ENCODE data around the gene TACC3. TPM values are rescaled to one million over a fixed set of nuclear protein-coding genes. Genes with fewer than 3 reads are reported as not detected.

Gene TACC3
- total RNA-seq, 4 donors from 2014 or later: 5.9 to 175 (median 23.1) TPM

GRCh38 chr4:1739358-1739757 is 18.0 kb downstream of the TACC3 start:
- WGBS, 2 donors (ENCODE audit: low coverage in 1 of 2): 96% methylated on average over 8 of the region's 9 CpGs; no CpG with 5 or more reads in 1 of the 2 donors
- Histone ChIP-seq H3K9me3 (peaks cover 0 to 3% of the 10 kb centered on the region in 2 donors), H3K27ac (no peak overlapping the region), H3K4me3 (no peak overlapping the region), H3K27me3 (no peaks in the 10 kb centered on the region), H3K4me1 (no peaks in the 10 kb centered on the region), H3K36me3 (peaks cover 0 to 22% (median 10%) of the 10 kb centered on the region in 4 donors)
- intact Hi-C loops (cut with DNase I; ENCODE audit: low total_unique reads): no loop called here
- in situ Hi-C loops (cut with MboI; ENCODE audit: low pct_ligation_motif_present in 1 of 4, low pct_unique_long_range_greater_than_20kb in 1 of 4, low sequenced_read_pairs in 3 of 4): no loop called here
- no peak for DNase-seq
- TF ChIP-seq POLR2A (IDR thresholded peaks at IDR 0.05) (no peak), EP300 (IDR thresholded peaks at IDR 0.05; ENCODE audit: low read depth) (no peak), POLR2AphosphoS5 (IDR thresholded peaks at IDR 0.05) (no peak)
- TF ChIP-seq, protein P1, sequence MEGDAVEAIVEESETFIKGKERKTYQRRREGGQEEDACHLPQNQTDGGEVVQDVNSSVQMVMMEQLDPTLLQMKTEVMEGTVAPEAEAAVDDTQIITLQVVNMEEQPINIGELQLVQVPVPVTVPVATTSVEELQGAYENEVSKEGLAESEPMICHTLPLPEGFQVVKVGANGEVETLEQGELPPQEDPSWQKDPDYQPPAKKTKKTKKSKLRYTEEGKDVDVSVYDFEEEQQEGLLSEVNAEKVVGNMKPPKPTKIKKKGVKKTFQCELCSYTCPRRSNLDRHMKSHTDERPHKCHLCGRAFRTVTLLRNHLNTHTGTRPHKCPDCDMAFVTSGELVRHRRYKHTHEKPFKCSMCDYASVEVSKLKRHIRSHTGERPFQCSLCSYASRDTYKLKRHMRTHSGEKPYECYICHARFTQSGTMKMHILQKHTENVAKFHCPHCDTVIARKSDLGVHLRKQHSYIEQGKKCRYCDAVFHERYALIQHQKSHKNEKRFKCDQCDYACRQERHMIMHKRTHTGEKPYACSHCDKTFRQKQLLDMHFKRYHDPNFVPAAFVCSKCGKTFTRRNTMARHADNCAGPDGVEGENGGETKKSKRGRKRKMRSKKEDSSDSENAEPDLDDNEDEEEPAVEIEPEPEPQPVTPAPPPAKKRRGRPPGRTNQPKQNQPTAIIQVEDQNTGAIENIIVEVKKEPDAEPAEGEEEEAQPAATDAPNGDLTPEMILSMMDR (IDR thresholded peaks at IDR 0.05): no peak

DNA sequence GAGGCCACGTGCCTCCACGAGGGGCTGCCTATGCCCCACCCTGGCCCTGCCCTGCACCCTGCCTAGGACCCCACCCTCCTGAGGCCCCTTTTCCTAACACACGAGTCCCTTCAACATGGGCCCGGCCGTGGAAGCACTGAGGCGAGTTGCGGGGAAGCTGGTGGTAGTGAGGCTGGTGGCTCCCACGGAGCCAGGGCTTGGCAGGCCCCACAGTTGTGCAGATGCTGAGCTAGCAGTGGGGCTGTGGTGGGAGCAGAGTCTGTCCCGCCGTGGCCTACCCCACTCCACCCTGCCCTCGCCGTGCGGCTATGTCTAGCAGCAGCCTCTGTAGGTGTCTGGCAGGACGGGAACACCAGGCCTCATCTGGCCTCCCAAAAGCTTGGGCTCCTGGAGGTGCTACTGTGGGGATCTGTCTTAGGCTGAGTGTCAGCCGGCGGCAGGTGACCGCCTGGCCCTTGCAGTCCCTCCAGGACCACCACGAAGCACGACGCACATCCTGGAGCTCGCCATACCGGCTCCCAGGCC is 18.8 kb downstream of the TACC3 start:
- peaks cover 0 to 22% (median 10%) of the 10 kb centered on the region in 4 donors for H3K36me3 ChIP-seq
- H3K27ac ChIP-seq: no peak overlapping the region
- H3K27me3 ChIP-seq: no peaks in the 10 kb centered on the region
- TF ChIP-seq, protein P1 (IDR thresholded peaks at IDR 0.05): no peak
- no peak for TF ChIP-seq EP300 (IDR thresholded peaks at IDR 0.05; ENCODE audit: low read depth)
- no peak for TF ChIP-seq POLR2A (IDR thresholded peaks at IDR 0.05)
- no peak for TF ChIP-seq POLR2AphosphoS5 (IDR thresholded peaks at IDR 0.05)
- no peak for DNase-seq
- peaks cover 0 to 3% of the 10 kb centered on the region in 2 donors for H3K9me3 ChIP-seq
- H3K4me3 ChIP-seq: no peak overlapping the region
- in situ Hi-C loops (cut with MboI; ENCODE audit: low pct_ligation_motif_present in 1 of 4, low pct_unique_long_range_greater_than_20kb in 1 of 4, low sequenced_read_pairs in 3 of 4) (loop anchor here in 1 of 4 donors (10.0 kb wide), 2 partner anchors 75 to 165 kb away; no protein-coding TSS in a partner anchor), intact Hi-C loops (cut with DNase I; ENCODE audit: low total_unique reads) (no loop called here)
- WGBS, 2 donors (ENCODE audit: low coverage in 1 of 2): 90 to 97% methylated on average over 4 to 22 of the region's 22 CpGs
- no peaks in the 10 kb centered on the region for H3K4me1 ChIP-seq

GRCh38 chr4:1741208-1741607 is 19.9 kb downstream of the TACC3 start:
- TF ChIP-seq POLR2AphosphoS5 (IDR thresholded peaks at IDR 0.05) (no peak), EP300 (IDR thresholded peaks at IDR 0.05; ENCODE audit: low read depth) (no peak), POLR2A (IDR thresholded peaks at IDR 0.05) (no peak)
- TF ChIP-seq, protein P1 (IDR thresholded peaks at IDR 0.05): no peak
- Histone ChIP-seq H3K4me1 (no peaks in the 10 kb centered on the region), H3K36me3 (peaks cover 0 to 22% (median 7%) of the 10 kb centered on the region in 4 donors), H3K4me3 (no peak overlapping the region), H3K27ac (no peak overlapping the region), H3K9me3 (peaks cover 0 to 3% of the 10 kb centered on the region in 2 donors), H3K27me3 (no peaks in the 10 kb centered on the region)
- WGBS, 2 donors (ENCODE audit: low coverage in 1 of 2): 89% methylated on average over 17 of the region's 17 CpGs; no CpG with 5 or more reads in 1 of the 2 donors
- DNase-seq: no peak
- in situ Hi-C loops (cut with MboI; ENCODE audit: low pct_ligation_motif_present in 1 of 4, low pct_unique_long_range_greater_than_20kb in 1 of 4, low sequenced_read_pairs in 3 of 4): loop anchor here in 1 of 4 donors (10.0 kb wide), 2 partner anchors 74 to 164 kb away; no protein-coding TSS in a partner anchor
- intact Hi-C loops (cut with DNase I; ENCODE audit: low total_unique reads): no loop called here

DNA sequence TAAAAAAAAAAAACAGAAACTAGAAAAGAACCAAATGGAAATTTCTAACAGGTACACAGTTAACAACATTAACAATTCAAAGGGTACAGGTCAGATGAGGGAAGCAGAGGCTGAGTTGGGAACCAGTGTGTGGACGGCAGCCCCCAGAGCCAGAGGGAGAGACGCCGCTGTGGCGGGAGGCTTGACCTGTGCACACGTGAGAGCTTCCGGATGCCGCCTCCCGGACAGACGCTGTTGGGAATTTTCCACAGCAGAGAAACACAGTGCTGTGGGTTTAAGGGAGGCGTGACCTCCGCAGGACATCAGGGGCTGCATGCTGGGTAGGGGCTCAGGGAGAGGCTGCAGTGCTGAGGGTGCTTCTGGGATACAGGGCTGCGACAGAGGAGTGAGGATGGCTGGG is 22.2 kb downstream of the TACC3 start:
- intact Hi-C loops (cut with DNase I; ENCODE audit: low total_unique reads) (no loop called here), in situ Hi-C loops (cut with MboI; ENCODE audit: low pct_ligation_motif_present in 1 of 4, low pct_unique_long_range_greater_than_20kb in 1 of 4, low sequenced_read_pairs in 3 of 4) (loop anchor here in 1 of 4 donors (10.0 kb wide), 2 partner anchors 71 to 161 kb away; no protein-coding TSS in a partner anchor)
- Histone ChIP-seq H3K27me3 (peaks cover 5% of the 10 kb centered on the region), H3K9me3 (no peaks in the 10 kb centered on the region), H3K36me3 (peaks cover 0 to 4% (median under 1%) of the 10 kb centered on the region in 4 donors), H3K27ac (no peak overlapping the region), H3K4me1 (peaks cover 0 to 3% (median 1%) of the 10 kb centered on the region in 4 donors), H3K4me3 (no peak overlapping the region)
- TF ChIP-seq, protein P1 (IDR thresholded peaks at IDR 0.05): no peak
- no peak for TF ChIP-seq POLR2AphosphoS5 (IDR thresholded peaks at IDR 0.05)
- no peak for TF ChIP-seq POLR2A (IDR thresholded peaks at IDR 0.05)
- TF ChIP-seq EP300 (IDR thresholded peaks at IDR 0.05; ENCODE audit: low read depth): no peak
- 96% methylated on average over 12 of the region's 12 CpGs; no CpG with 5 or more reads in 1 of the 2 donors for WGBS, 2 donors (ENCODE audit: low coverage in 1 of 2)
- DNase-seq: no peak
